Vagina (tissue), 2 donors: Measurements from ENCODE around the gene CCDC68.

Experiments
- POLR2A ChIP-seq, 2 donors: fragments of 450-650 bp; IDR thresholded peaks; one replicate each; pipeline ENCODE4 v1.6.1; 2017; ENCODE audit warnings: antibody characterized with exemption in 2 of 2, mild to moderate bottlenecking in 2 of 2, moderate library complexity in 2 of 2
- TF ChIP-seq, protein P1 (sequence below), 3 experiments: fragments of 450-650 bp in 2 of 3; fragments of 200-600 bp in 1 of 3; sonication (generic) in 1 of 3; IDR thresholded peaks; one replicate each; pipeline ENCODE4 v1.5.1; 2017 to 2019; ENCODE audit warnings: antibody characterized with exemption in 3 of 3, mild to moderate bottlenecking in 2 of 3, moderate library complexity in 2 of 3

DNA sequence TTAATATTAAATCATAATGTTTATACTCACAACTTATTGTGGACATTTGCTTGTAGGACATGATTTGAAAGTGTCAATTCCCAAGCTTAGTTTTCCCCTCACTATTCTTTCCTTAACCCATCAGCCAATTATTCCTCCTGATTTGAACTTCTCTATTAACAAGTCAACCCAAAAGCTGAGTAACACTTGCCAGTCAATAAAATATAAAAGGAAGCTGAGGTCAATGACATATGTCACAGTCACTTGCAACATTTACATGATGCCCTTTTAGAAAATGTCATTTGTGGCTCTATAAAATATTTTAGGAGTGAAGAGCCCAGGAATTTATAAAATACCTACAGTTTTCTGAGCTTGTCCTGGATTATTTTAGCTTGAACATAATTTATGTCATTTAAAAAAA lies 7.2 kb downstream of the CCDC68 start:
- TF ChIP-seq, protein P1, sequence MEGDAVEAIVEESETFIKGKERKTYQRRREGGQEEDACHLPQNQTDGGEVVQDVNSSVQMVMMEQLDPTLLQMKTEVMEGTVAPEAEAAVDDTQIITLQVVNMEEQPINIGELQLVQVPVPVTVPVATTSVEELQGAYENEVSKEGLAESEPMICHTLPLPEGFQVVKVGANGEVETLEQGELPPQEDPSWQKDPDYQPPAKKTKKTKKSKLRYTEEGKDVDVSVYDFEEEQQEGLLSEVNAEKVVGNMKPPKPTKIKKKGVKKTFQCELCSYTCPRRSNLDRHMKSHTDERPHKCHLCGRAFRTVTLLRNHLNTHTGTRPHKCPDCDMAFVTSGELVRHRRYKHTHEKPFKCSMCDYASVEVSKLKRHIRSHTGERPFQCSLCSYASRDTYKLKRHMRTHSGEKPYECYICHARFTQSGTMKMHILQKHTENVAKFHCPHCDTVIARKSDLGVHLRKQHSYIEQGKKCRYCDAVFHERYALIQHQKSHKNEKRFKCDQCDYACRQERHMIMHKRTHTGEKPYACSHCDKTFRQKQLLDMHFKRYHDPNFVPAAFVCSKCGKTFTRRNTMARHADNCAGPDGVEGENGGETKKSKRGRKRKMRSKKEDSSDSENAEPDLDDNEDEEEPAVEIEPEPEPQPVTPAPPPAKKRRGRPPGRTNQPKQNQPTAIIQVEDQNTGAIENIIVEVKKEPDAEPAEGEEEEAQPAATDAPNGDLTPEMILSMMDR (IDR thresholded peaks at IDR 0.05) = no peak
- TF ChIP-seq POLR2A (IDR thresholded peaks at IDR 0.05) = no peak
